ENCODE results near the gene ABLIM2. TPM values are rescaled to one million over a fixed set of nuclear protein-coding genes. Genes with fewer than 3 reads are reported as not detected.

Gene ABLIM2
- total and polyA plus RNA-seq, 2 experiments from 2014 or later, result 1.5 to 4.3 TPM

DNA sequence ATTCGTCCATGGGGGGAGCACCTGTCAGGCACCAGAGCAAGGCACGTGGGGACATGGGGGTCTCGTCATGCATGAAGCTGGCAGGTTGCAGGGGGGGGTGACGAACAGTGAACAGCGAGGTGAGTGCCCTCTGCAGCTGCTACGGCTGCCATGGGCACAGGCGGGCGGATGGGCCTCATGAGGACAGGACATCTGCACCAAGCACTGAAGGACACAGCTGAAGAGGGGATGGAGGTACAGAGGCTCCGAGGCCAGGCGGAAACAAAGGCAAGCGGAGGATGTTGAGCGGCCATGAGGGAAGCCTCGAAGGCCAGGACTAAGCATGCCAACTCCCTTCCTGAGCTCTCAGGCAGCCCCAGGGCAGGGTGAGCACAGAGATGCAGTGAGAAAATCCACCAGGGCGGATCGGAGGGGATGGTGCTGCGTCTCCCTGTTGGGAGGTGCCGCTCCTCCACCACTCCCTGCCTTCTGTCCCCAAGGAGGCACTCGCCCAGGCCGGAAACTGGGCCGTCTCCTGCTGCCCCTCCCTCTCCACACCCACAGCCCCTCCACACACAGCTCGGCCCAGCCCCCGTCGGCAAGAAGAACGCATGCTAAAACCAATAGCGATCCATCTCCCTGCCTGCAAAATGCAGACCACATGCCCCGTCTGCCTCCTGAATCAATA is 24.6 kb downstream of the ABLIM2 start (continued):
- TF ChIP-seq, protein P1, sequence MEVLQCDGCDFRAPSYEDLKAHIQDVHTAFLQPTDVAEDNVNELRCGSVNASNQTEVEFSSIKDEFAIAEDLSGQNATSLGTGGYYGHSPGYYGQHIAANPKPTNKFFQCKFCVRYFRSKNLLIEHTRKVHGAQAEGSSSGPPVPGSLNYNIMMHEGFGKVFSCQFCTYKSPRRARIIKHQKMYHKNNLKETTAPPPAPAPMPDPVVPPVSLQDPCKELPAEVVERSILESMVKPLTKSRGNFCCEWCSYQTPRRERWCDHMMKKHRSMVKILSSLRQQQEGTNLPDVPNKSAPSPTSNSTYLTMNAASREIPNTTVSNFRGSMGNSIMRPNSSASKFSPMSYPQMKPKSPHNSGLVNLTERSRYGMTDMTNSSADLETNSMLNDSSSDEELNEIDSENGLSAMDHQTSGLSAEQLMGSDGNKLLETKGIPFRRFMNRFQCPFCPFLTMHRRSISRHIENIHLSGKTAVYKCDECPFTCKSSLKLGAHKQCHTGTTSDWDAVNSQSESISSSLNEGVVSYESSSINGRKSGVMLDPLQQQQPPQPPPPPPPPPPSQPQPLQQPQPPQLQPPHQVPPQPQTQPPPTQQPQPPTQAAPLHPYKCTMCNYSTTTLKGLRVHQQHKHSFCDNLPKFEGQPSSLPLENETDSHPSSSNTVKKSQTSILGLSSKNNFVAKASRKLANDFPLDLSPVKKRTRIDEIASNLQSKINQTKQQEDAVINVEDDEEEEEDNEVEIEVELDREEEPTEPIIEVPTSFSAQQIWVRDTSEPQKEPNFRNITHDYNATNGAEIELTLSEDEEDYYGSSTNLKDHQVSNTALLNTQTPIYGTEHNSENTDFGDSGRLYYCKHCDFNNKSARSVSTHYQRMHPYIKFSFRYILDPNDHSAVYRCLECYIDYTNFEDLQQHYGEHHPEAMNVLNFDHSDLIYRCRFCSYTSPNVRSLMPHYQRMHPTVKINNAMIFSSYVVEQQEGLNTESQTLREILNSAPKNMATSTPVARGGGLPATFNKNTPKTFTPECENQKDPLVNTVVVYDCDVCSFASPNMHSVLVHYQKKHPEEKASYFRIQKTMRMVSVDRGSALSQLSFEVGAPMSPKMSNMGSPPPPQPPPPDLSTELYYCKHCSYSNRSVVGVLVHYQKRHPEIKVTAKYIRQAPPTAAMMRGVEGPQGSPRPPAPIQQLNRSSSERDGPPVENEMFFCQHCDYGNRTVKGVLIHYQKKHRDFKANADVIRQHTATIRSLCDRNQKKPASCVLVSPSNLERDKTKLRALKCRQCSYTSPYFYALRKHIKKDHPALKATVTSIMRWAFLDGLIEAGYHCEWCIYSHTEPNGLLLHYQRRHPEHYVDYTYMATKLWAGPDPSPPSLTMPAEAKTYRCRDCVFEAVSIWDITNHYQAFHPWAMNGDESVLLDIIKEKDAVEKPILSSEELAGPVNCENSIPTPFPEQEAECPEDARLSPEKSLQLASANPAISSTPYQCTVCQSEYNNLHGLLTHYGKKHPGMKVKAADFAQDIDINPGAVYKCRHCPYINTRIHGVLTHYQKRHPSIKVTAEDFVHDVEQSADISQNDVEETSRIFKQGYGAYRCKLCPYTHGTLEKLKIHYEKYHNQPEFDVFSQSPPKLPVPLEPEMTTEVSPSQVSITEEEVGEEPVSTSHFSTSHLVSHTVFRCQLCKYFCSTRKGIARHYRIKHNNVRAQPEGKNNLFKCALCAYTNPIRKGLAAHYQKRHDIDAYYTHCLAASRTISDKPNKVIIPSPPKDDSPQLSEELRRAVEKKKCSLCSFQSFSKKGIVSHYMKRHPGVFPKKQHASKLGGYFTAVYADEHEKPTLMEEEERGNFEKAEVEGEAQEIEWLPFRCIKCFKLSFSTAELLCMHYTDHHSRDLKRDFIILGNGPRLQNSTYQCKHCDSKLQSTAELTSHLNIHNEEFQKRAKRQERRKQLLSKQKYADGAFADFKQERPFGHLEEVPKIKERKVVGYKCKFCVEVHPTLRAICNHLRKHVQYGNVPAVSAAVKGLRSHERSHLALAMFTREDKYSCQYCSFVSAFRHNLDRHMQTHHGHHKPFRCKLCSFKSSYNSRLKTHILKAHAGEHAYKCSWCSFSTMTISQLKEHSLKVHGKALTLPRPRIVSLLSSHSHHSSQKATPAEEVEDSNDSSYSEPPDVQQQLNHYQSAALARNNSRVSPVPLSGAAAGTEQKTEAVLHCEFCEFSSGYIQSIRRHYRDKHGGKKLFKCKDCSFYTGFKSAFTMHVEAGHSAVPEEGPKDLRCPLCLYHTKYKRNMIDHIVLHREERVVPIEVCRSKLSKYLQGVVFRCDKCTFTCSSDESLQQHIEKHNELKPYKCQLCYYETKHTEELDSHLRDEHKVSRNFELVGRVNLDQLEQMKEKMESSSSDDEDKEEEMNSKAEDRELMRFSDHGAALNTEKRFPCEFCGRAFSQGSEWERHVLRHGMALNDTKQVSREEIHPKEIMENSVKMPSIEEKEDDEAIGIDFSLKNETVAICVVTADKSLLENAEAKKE (CRISPR knock-in tag; IDR thresholded peaks at IDR 0.05), result no peak
- TF ChIP-seq, protein P2, sequence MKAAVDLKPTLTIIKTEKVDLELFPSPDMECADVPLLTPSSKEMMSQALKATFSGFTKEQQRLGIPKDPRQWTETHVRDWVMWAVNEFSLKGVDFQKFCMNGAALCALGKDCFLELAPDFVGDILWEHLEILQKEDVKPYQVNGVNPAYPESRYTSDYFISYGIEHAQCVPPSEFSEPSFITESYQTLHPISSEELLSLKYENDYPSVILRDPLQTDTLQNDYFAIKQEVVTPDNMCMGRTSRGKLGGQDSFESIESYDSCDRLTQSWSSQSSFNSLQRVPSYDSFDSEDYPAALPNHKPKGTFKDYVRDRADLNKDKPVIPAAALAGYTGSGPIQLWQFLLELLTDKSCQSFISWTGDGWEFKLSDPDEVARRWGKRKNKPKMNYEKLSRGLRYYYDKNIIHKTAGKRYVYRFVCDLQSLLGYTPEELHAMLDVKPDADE (IDR thresholded peaks at IDR 0.05), result no peak
- TF ChIP-seq NANOG (IDR thresholded peaks at IDR 0.05; ENCODE audit: borderline replicate concordance), result no peak
- TF ChIP-seq JUNB (IDR thresholded peaks at IDR 0.05; ENCODE audit: unreplicated experiment), result no peak
- no peak for TF ChIP-seq POLR2AphosphoS5 (IDR thresholded peaks at IDR 0.05; ENCODE audit: low read depth)
- TF ChIP-seq, protein P3, sequence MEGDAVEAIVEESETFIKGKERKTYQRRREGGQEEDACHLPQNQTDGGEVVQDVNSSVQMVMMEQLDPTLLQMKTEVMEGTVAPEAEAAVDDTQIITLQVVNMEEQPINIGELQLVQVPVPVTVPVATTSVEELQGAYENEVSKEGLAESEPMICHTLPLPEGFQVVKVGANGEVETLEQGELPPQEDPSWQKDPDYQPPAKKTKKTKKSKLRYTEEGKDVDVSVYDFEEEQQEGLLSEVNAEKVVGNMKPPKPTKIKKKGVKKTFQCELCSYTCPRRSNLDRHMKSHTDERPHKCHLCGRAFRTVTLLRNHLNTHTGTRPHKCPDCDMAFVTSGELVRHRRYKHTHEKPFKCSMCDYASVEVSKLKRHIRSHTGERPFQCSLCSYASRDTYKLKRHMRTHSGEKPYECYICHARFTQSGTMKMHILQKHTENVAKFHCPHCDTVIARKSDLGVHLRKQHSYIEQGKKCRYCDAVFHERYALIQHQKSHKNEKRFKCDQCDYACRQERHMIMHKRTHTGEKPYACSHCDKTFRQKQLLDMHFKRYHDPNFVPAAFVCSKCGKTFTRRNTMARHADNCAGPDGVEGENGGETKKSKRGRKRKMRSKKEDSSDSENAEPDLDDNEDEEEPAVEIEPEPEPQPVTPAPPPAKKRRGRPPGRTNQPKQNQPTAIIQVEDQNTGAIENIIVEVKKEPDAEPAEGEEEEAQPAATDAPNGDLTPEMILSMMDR (conservative IDR thresholded peaks at IDR 0.05; ENCODE audit: low read depth in 2 of 2), result no peak
- TF ChIP-seq STAT1 (IDR thresholded peaks at IDR 0.05; ENCODE audit: unreplicated experiment), result no peak
- no peak for TF ChIP-seq EZH2 (IDR thresholded peaks at IDR 0.05; ENCODE audit: low read depth, unreplicated experiment)
- TF ChIP-seq EZH2phosphoT487 (IDR thresholded peaks at IDR 0.05; ENCODE audit: unreplicated experiment), result no peak
- TF ChIP-seq CREB1 (CRISPR knock-in tag; IDR thresholded peaks at IDR 0.05; ENCODE audit: low read depth), result no peak
- TF ChIP-seq ZNF331 (CRISPR knock-in tag; IDR thresholded peaks at IDR 0.05; ENCODE audit: low read depth), result no peak
